ENCODE measurements around the gene OCSTAMP. TPM values are rescaled to one million over a fixed set of nuclear protein-coding genes. Genes with fewer than 3 reads are reported as not detected.

The OCSTAMP gene
- total and polyA plus RNA-seq, 2 experiments from 2014 or later: 0.32 to 0.45 TPM

GRCh38 chr20:46581391-46581790 lies 30.9 kb upstream of the OCSTAMP start (continued):
- TF ChIP-seq REST (IDR thresholded peaks at IDR 0.05; ENCODE audit: unreplicated experiment): no peak
- TF ChIP-seq CREB1 (CRISPR knock-in tag; IDR thresholded peaks at IDR 0.05; ENCODE audit: low read depth): no peak
- TF ChIP-seq STAT1 (IDR thresholded peaks at IDR 0.05; ENCODE audit: unreplicated experiment): no peak
- TF ChIP-seq ZNF462 (CRISPR knock-in tag; IDR thresholded peaks at IDR 0.05): no peak

- Mint-ChIP-seq H3K4me3 (no peak overlapping the region), H3K27me3 (ENCODE audit: insufficient read depth, low read depth, poor library complexity) (peaks cover 1% of the 10 kb centered on the region), H3K36me3 (ENCODE audit: low read depth) (peaks cover 16% of the 10 kb centered on the region), H3K4me1 (peaks cover 20% of the 10 kb centered on the region), H3K9me3 (peaks cover 16% of the 10 kb centered on the region), H3K27ac (no peak overlapping the region)
- Histone ChIP-seq H2AFZ (no peak overlapping the region), H3K27ac (ENCODE audit: low read depth) (no peak overlapping the region), H3K4me1 (ENCODE audit: insufficient read depth) (peaks cover 25% of the 10 kb centered on the region), H3K4me3 (no peak overlapping the region), H3K27me3 (ENCODE audit: insufficient read depth) (no peaks in the 10 kb centered on the region), H3F3A (replicated peaks; ENCODE audit: low read depth) (no peaks in the 10 kb centered on the region), H3K36me3 (ENCODE audit: insufficient read depth) (no peaks in the 10 kb centered on the region), H3K4me2 (no peak overlapping the region), H3K79me2 (replicated peaks; ENCODE audit: insufficient read depth) (no peaks in the 10 kb centered on the region), H3K9me2 (ENCODE audit: insufficient read depth) (no peaks in the 10 kb centered on the region), H4K20me1 (replicated peaks; ENCODE audit: insufficient read depth) (no peaks in the 10 kb centered on the region)
- DNase-seq (ENCODE audit: low spot score) (no peak), ATAC-seq (no peak)
- TF ChIP-seq STAT1 (IDR thresholded peaks at IDR 0.05; ENCODE audit: unreplicated experiment): no peak
- no peak for TF ChIP-seq REST (IDR thresholded peaks at IDR 0.05; ENCODE audit: unreplicated experiment)
- no peak for TF ChIP-seq EZH2phosphoT487 (IDR thresholded peaks at IDR 0.05; ENCODE audit: unreplicated experiment)
- TF ChIP-seq ZNF331 (CRISPR knock-in tag; IDR thresholded peaks at IDR 0.05; ENCODE audit: low read depth): no peak
- no peak for TF ChIP-seq ZNF114 (CRISPR knock-in tag; IDR thresholded peaks at IDR 0.05)
Measured at GRCh38 chr20:46580613-46581205, 30.3 kb upstream of the OCSTAMP start.

Measured in GM23338 (cell line).